ENCODE measurements around the gene KCNQ1OT1. TPM values are rescaled to one million over a fixed set of nuclear protein-coding genes. Genes with fewer than 3 reads are reported as not detected.

The KCNQ1OT1 gene
- total and polyA plus RNA-seq, 9 of the 15 experiments (the other 6 are each of a cell fraction or from before 2014, with no cell fraction given), result 0.04 to 2.3 (median 0.74) TPM

DNA sequence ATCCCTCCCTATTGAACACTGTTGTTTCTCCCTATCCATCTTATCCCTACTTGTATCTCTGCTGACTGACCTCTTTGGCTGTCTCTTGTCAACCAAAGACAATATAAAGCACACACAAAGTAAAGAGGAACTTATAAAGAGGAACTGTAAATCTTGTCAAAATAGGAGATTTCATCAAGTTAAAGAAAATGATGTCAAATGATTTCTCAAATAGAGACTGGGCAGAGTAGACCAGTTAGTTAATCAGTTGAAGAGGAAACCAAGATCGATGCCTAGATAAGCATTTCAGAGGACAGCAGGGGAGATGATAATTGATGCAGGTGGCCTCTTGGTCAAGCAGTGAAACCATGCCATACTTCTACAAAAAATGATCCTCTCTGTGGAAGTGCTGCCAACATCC, 22.7 kb downstream of the KCNQ1OT1 start:
- BruUV-seq (replicated peaks), result no TSS peak
- H4K20me1 ChIP-seq (replicated peaks; ENCODE audit: control insufficient read depth, insufficient read depth, low read length), result peaks cover 10% of the 10 kb centered on the region

More for the DNA sequence above, 22.7 kb downstream of the KCNQ1OT1 start:
- ChIA-PET CTCF (ENCODE audit: low intra/inter-chr PET ratio) (interaction anchor here (0.6 kb wide), 1 partner anchor 258 kb away, joined by 4 read pairs; no protein-coding TSS in a partner anchor), POLR2A (interaction anchor here (1.4 kb wide), 1 partner anchor 13 kb away, joined by 11 read pairs; no protein-coding TSS in a partner anchor)
- Histone ChIP-seq H2AFZ (ENCODE audit: low read depth, low read length) (no peak overlapping the region), H3K4me1 (replicated peaks in 1 of 2; ENCODE audit: control insufficient read depth in 2 of 2, insufficient read depth in 2 of 2, low read length in 2 of 2) (peaks cover 7 to 11% of the 10 kb centered on the region in 2 experiments; a peak in 4 of 5 replicates), H3K9me3 (replicated peaks; ENCODE audit: control insufficient read depth, insufficient read depth, low read depth, low read length) (no peaks in the 10 kb centered on the region), H3K4me2 (ENCODE audit: insufficient read depth, low read length) (no peak overlapping the region), H3K9ac (ENCODE audit: insufficient read depth in 1 of 2, low read depth in 2 of 2, low read length in 2 of 2) (no peak overlapping the region), H3K27me3 (ENCODE audit: control insufficient read depth in 2 of 2, insufficient read depth in 2 of 2, low read length in 2 of 2) (no peaks in the 10 kb centered on the region), H3K36me3 (ENCODE audit: control insufficient read depth, insufficient read depth, low read length) (peaks cover 36% of the 10 kb centered on the region), H3K79me2 (ENCODE audit: control insufficient read depth, insufficient read depth, low read length) (peaks cover 64% of the 10 kb centered on the region), H3K9me1 (ENCODE audit: control insufficient read depth, insufficient read depth, low read length) (no peaks in the 10 kb centered on the region), H3K27ac (ENCODE audit: extremely low read depth, low read depth, low read length) (no peak overlapping the region), H3K4me3 (no peak overlapping the region)
- DNase-seq (ENCODE audit: extremely low read depth in 1 of 4, low spot score in 3 of 4) (no peak), FAIRE-seq (no peak), ATAC-seq (no peak)
- WGBS (ENCODE audit: insufficient coverage, low coverage, missing lambda C conversion rate), result 55% methylated on average over 1 of the region's 1 CpG
- in situ Hi-C loops (cut with MboI), result no loop called here
- no peak for TF ChIP-seq CBX2 (IDR thresholded peaks at IDR 0.05; ENCODE audit: insufficient read depth, low read length, poor library complexity, severe bottlenecking)
- TF ChIP-seq MEIS2 (IDR thresholded peaks at IDR 0.05; ENCODE audit: partially characterized antibody), result peak; percentile 79
- no peak for TF ChIP-seq ZNF224 (CRISPR knock-in tag; IDR thresholded peaks at IDR 0.05)
- TF ChIP-seq, protein P1, sequence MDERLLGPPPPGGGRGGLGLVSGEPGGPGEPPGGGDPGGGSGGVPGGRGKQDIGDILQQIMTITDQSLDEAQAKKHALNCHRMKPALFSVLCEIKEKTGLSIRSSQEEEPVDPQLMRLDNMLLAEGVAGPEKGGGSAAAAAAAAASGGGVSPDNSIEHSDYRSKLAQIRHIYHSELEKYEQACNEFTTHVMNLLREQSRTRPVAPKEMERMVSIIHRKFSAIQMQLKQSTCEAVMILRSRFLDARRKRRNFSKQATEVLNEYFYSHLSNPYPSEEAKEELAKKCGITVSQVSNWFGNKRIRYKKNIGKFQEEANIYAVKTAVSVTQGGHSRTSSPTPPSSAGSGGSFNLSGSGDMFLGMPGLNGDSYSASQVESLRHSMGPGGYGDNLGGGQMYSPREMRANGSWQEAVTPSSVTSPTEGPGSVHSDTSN (CRISPR knock-in tag; IDR thresholded peaks at IDR 0.05; ENCODE audit: low read depth), result no peak
- TF ChIP-seq, protein P1 (tag; conservative IDR thresholded peaks at IDR 0.05; ENCODE audit: low read depth), result peak; percentile 75
- TF ChIP-seq ZNF134 (CRISPR knock-in tag; conservative IDR thresholded peaks at IDR 0.05), result peak; percentile 91
- TF ChIP-seq ZNF431 (CRISPR knock-in tag; IDR thresholded peaks at IDR 0.05), result no peak
- no peak for TF ChIP-seq GATA2 (CRISPR knock-in tag; IDR thresholded peaks at IDR 0.05)
- intact Hi-C loops (cut with micrococcal nuclease), result no loop called here
